GM12891 (cell line): ENCODE measurements around the gene NPNT.

Source experiments
- POLR2A ChIP-seq: IDR thresholded peaks from 2 replicates; pipeline ENCODE4 v1.6.1; 2011; ENCODE audit warnings: low read depth, low read length, control low read depth
- POLR2AphosphoS5 ChIP-seq: IDR thresholded peaks from 2 replicates; pipeline ENCODE4 v1.6.1; 2011; ENCODE audit warnings: low read depth, low read length, control low read depth

- TF ChIP-seq POLR2A (no peak), POLR2AphosphoS5 (no peak)
Observed at GRCh38 chr4:106002994-106003393, 107.7 kb downstream of the NPNT start.
